K562 (cell line): ENCODE measurements around the gene AEN. TPM values are rescaled to one million over a fixed set of nuclear protein-coding genes. Genes with fewer than 3 reads are reported as not detected.

Source experiments
- ATAC-seq: fragments of 200-7000 bp; cut with Tn5 transposase; 3 replicates; pipeline ENCODE4 v1.9.1; 2020; ENCODE audit warnings: moderate library complexity
- BruUV-seq: library from RNA; stranded (reverse); fragments of 400-500 nt; replicated peaks from 2 replicates; lab custom pipeline; 2021; lab: Mats Ljungman, UMichigan
- CTCF ChIA-PET: fragments of 300-600 bp; formaldehyde crosslinking; extraction: SDS; loops from one replicate; lab custom pipeline; 2021; ENCODE audit warnings: low intra/inter-chr PET ratio; lab: Yijun Ruan, JAX
- POLR2A ChIA-PET: fragments of 300-600, 350-650 bp; sonication (Branson Sonifier 250); formaldehyde crosslinking; extraction: SDS; loops from one replicate; lab custom pipeline; 2021; ENCODE audit warnings: antibody characterized with exemption, inconsistent platforms; lab: Yijun Ruan, JAX
- DNase-seq, 4 experiments: peaks; one replicate each; pipeline versions ENCODE4 v3.0.0 to v3.0.0-alpha.2; 2011 to 2018; ENCODE audit warnings: low spot score in 3 of 4, mixed read lengths in 3 of 4; ENCODE audit errors: extremely low read depth in 1 of 4
- FAIRE-seq: peaks from 2 replicates; lab custom pipeline; 2011; peaks lifted over from hg19 to GRCh38; lab: Jason Lieb, UNC
- H2AFZ ChIP-seq: 2 replicates; pipeline ENCODE4 v1.6.0; 2011; ENCODE audit warnings: low read depth, low read length, control low read depth, inconsistent platforms
- H3K27ac ChIP-seq: fragments of 200-600 bp; 3 replicates; pipeline ENCODE4 v1.8.0; 2011; ENCODE audit warnings: low read depth, mild to moderate bottlenecking, control low read depth, inconsistent platforms, low read length, moderate library complexity, mixed read lengths; ENCODE audit errors: extremely low read depth
- H3K27me3 ChIP-seq, 2 experiments: fragments of 300-600 bp in 1 of 2; 2 replicates in 1 of 2; 3 replicates in 1 of 2; pipeline versions ENCODE4 v1.6.0 to v1.8.0; 2011; ENCODE audit warnings: inconsistent platforms in 2 of 2, low read length in 2 of 2, mild to moderate bottlenecking in 1 of 2, mixed read lengths in 1 of 2, moderate library complexity in 1 of 2; ENCODE audit not compliant: control insufficient read depth in 2 of 2, insufficient read depth in 2 of 2
- H3K36me3 ChIP-seq: fragments of 300-600 bp; 3 replicates; pipeline ENCODE4 v1.8.0; 2011; ENCODE audit warnings: mild to moderate bottlenecking, low read length, inconsistent platforms; ENCODE audit not compliant: control insufficient read depth, insufficient read depth
- H3K4me1 ChIP-seq, 2 experiments: fragments of 200-600 bp in 1 of 2; replicated peaks in 1 of 2; 2 replicates in 1 of 2; 3 replicates in 1 of 2; pipeline versions ENCODE4 v1.5.1 to v1.8.0; 2011; ENCODE audit warnings: inconsistent platforms in 2 of 2, low read length in 2 of 2, mild to moderate bottlenecking in 1 of 2, mixed read lengths in 1 of 2, moderate library complexity in 1 of 2; ENCODE audit not compliant: control insufficient read depth in 2 of 2, insufficient read depth in 2 of 2
- H3K4me2 ChIP-seq: 2 replicates; pipeline ENCODE4 v1.6.1; 2011; ENCODE audit warnings: low read length, control low read depth, inconsistent platforms, mixed read lengths; ENCODE audit not compliant: insufficient read depth
- H3K4me3 ChIP-seq: fragments of 200-600 bp; sonication (generic), shearing (Covaris generic); 2 replicates; pipeline ENCODE4 v1.5.1; 2016; ENCODE audit warnings: control low read depth, inconsistent platforms
- H3K79me2 ChIP-seq: fragments of 200-600 bp; 3 replicates; pipeline ENCODE4 v1.8.0; 2011; ENCODE audit warnings: low read length, inconsistent platforms; ENCODE audit not compliant: control insufficient read depth, insufficient read depth
- H3K9ac ChIP-seq, 2 experiments: 2 replicates each; pipeline versions ENCODE4 v1.6.0 to v1.6.1; 2011; ENCODE audit warnings: low read depth in 2 of 2, low read length in 2 of 2, control low read depth in 1 of 2, inconsistent platforms in 1 of 2, mild to moderate bottlenecking in 1 of 2, mixed read lengths in 1 of 2; ENCODE audit not compliant: insufficient read depth in 1 of 2
- H3K9me1 ChIP-seq: one replicate; pipeline ENCODE4 v1.6.0; 2011; ENCODE audit warnings: inconsistent platforms, mild to moderate bottlenecking, low read length, moderate library complexity; ENCODE audit not compliant: control insufficient read depth, insufficient read depth
- H3K9me3 ChIP-seq: replicated peaks from 2 replicates; pipeline ENCODE4 v1.5.1; 2011; ENCODE audit warnings: low read depth, low read length, inconsistent platforms; ENCODE audit not compliant: control insufficient read depth, insufficient read depth
- H4K20me1 ChIP-seq: replicated peaks from 2 replicates; pipeline ENCODE4 v1.6.1; 2011; ENCODE audit warnings: low read length, inconsistent platforms, mixed read lengths; ENCODE audit not compliant: control insufficient read depth, insufficient read depth
- BRCA1 ChIP-seq, 2 experiments: fragments of 450-650 bp in 1 of 2; sonication (generic) in 1 of 2; formaldehyde crosslinking in 1 of 2; IDR thresholded peaks; 2 replicates each; pipeline versions ENCODE4 v1.5.0 to v1.6.1; 2017 to 2020; ENCODE audit warnings: mild to moderate bottlenecking in 1 of 2, missing genetic modification reagents in 1 of 2
- ELF4 ChIP-seq: fragments of 450-650 bp; formaldehyde crosslinking; IDR thresholded peaks from 2 replicates; pipeline ENCODE4 v1.4.0; 2022; ENCODE audit warnings: missing genetic modification characterization
- SMAD2 ChIP-seq: fragments of 150-350 bp; IDR thresholded peaks from 2 replicates; pipeline ENCODE4 v1.6.1; 2014; ENCODE audit warnings: low read depth, mild to moderate bottlenecking, low read length
- ZNF224 ChIP-seq: sonication (generic); formaldehyde crosslinking; IDR thresholded peaks from 2 replicates; pipeline ENCODE4 v1.8.0; 2022; ENCODE audit warnings: mild to moderate bottlenecking, missing genetic modification reagents
- ZNF263 ChIP-seq: sonication (generic); formaldehyde crosslinking; IDR thresholded peaks from 2 replicates; pipeline ENCODE4 v1.8.0; 2022; ENCODE audit warnings: mild to moderate bottlenecking, missing genetic modification reagents, borderline replicate concordance
- ZNF780A ChIP-seq: fragments of 250-450 bp; sonication (Bioruptor Pico); IDR thresholded peaks from 2 replicates; pipeline ENCODE4 v1.5.0; 2021; ENCODE audit warnings: mild to moderate bottlenecking
- WGBS: fragments of 100-300 bp; shearing (Covaris generic); methylation state at CpG from one replicate; pipeline ENCODE4 v1.1.6; 2016; ENCODE audit warnings: low coverage, mixed read lengths; ENCODE audit not compliant: insufficient coverage; ENCODE audit errors: missing lambda C conversion rate; 5-methylcytosine and 5-hydroxymethylcytosine counted together
- in situ Hi-C: fragments of 300-500 bp; cut with MboI; formaldehyde crosslinking; loops from 4 replicates; pipeline ENCODE4 v1.15.0; 2018; ENCODE audit warnings: inconsistent platforms, mixed read lengths
- intact Hi-C: fragments of 100-400 bp; cut with micrococcal nuclease; formaldehyde crosslinking; loops from 2 replicates; pipeline ENCODE4 v1.14.2; 2022
- polyA plus RNA-seq, 8 experiments: library from polyadenylated mRNA; depleted of rRNA in 4 of 8; stranded (reverse) in 5 of 8; unstranded in 3 of 8; fragments of >200 nt; fragmentation: Nextera tagmentation in 2 of 8; fragmentation: Illumina TruSeq in 1 of 8; extraction: Ambion mirVana in 2 of 8; extraction: Trizol in 1 of 8; gene quantifications; 2 replicates each; pipeline versions ENCODE4 v1.2.1 to v1.2.3, GENCODE V29; 2011 to 2014; ENCODE audit warnings: inconsistent platforms in 1 of 8, missing spikeins in 1 of 8
- total RNA-seq, 7 experiments: library from RNA; depleted of rRNA in 6 of 7; stranded (reverse); fragments of >200 nt in 6 of 7; fragmentation: Illumina TruSeq in 2 of 7; extraction: Trizol in 2 of 7; gene quantifications; 2 replicates each; pipeline versions ENCODE4 v1.2.1 to v1.2.3, GENCODE V29; 2011 to 2021; ENCODE audit warnings: low replicate concordance in 1 of 7

AEN gene
- total and polyA plus RNA-seq, 9 of the 15 experiments (the other 6 are each of a cell fraction or from before 2014, with no cell fraction given) = 9.0 to 51.0 (median 32.8) TPM

- no peak for FAIRE-seq
- H3K9ac ChIP-seq = no peak overlapping the region
- in situ Hi-C loops = no loop called here
- H3K79me2 ChIP-seq = no peaks in the 10 kb centered on the region
- H3K4me1 ChIP-seq = no peaks in the 10 kb centered on the region
- WGBS = 35% methylated on average over 4 of the region's 9 CpGs
- no peaks in the 10 kb centered on the region for H3K9me1 ChIP-seq
- intact Hi-C loops = no loop called here
- no peak overlapping the region for H3K4me2 ChIP-seq
- ChIA-PET CTCF (no interaction called here), POLR2A (no interaction called here)
- H4K20me1 ChIP-seq = peaks cover 3% of the 10 kb centered on the region; the same call in 1 of the 2 replicates
- DNase-seq = no peak
- no peaks in the 10 kb centered on the region for H3K9me3 ChIP-seq
- ATAC-seq = no peak
- H3K27me3 ChIP-seq = peaks cover 13 to 57% of the 10 kb centered on the region in 2 experiments; a peak in 4 of 5 replicates
- BruUV-seq = no TSS peak
- no peak overlapping the region for H3K27ac ChIP-seq
- no peak overlapping the region for H3K4me3 ChIP-seq
- peak; percentile 55; the same call in 1 of the 2 replicates for TF ChIP-seq ZNF263
- no peak for TF ChIP-seq ZNF780A (CRISPR knock-in tag)
- no peak for TF ChIP-seq ELF4
- TF ChIP-seq SMAD2 = no peak
- TF ChIP-seq BRCA1 (IDR thresholded peaks at IDR 0.05) = no peak
- no peak for TF ChIP-seq BRCA1 (CRISPR knock-in tag; IDR thresholded peaks at IDR 0.05)
- TF ChIP-seq ZNF224 = no peak
- H3K36me3 ChIP-seq = no peaks in the 10 kb centered on the region
- no peak overlapping the region for H2AFZ ChIP-seq
These were observed 30.8 kb downstream of the AEN start for GRCh38 chr15:88651971-88652370.
